SK-N-MC (cell line): ENCODE measurements around the gene ADPGK.

Source experiments
- EZH2 ChIP-seq: fragments of 200-600 bp; sonication (generic); IDR thresholded peaks from one replicate; pipeline ENCODE4 v1.6.1; 2017; ENCODE audit warnings: antibody characterized with exemption
- FOXP2 ChIP-seq: optimal IDR thresholded peaks from 2 replicates; pipeline ENCODE3; 2011; ENCODE audit warnings: mild to moderate bottlenecking, moderate library complexity; ENCODE audit not compliant: insufficient read depth; ENCODE audit errors: extremely low read length, control extremely low read depth

DNA sequence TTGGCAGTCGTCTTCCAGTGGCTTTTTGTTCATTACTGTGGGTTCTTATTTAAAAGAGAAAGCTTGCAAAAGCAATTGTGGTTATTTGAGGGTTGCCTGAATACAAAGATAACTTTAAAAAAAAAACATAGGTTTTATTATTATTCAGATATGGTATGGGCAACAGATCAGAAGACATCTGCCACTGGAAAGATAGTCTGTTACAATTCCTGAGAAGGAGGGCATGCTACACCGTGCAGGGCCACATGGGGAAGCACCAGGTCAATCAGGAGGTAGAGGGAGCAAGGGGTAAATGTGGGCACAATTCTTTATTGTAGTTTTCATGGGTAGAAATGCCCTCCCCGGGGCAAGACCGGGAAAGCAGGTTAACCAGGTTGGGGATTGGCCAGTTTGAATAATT lies 51.0 kb downstream of the ADPGK start:
- TF ChIP-seq EZH2 (no peak), FOXP2 (no peak)
